HT1080 (cell line): ENCODE results near the gene ALS2. TPM values are rescaled to one million over a fixed set of nuclear protein-coding genes. Genes with fewer than 3 reads are reported as not detected.
A peak's percentile ranks its signal among the peaks of the same experiment; 100 is the strongest.
"Not testable (repeated sequence)": the region's sequence is repeated elsewhere in the genome, so short reads cannot be mapped to it uniquely, and the experiment has no call there.

ENCODE experiments used
- DNase-seq: peaks from one replicate; pipeline ENCODE4 v3.0.0-alpha.2; 2015; ENCODE audit warnings: low read depth
- polyA plus RNA-seq, 2 experiments: library from polyadenylated mRNA; depleted of rRNA; stranded (reverse); fragments of >200 nt; gene quantifications; 2 replicates each; pipeline ENCODE4 v1.2.3, GENCODE V29; 2015
- total RNA-seq: library from RNA; depleted of rRNA; stranded (reverse); fragments of >200 nt; shearing (Covaris generic); gene quantifications from 2 replicates; pipeline ENCODE4 v1.2.3, GENCODE V29; 2014; rRNA removed

ALS2 gene
- 11.7 and 15.8 TPM in 2 replicates for total RNA-seq
- polyA plus RNA-seq (2015; cell fraction: cytosol; rRNA removed): 13.4 and 15.1 TPM in 2 replicates
- 21.9 and 24.6 TPM in 2 replicates for polyA plus RNA-seq (2015; cell fraction: nucleus; rRNA removed)

GRCh38 chr2:201780674-201781493 is at the start of gene ALS2:
ALS2 (minus strand) TSS chr2:201780933; CDS start chr2:201768885, 12,048 bp downstream.
- peak; percentile 99 for DNase-seq

GRCh38 chr2:201828220-201828619 is 47.5 kb upstream of the ALS2 start:
- DNase-seq: no peak

GRCh38 chr2:201827621-201828020 is 46.9 kb upstream of the ALS2 start:
- peak; percentile 71 for DNase-seq

DNA sequence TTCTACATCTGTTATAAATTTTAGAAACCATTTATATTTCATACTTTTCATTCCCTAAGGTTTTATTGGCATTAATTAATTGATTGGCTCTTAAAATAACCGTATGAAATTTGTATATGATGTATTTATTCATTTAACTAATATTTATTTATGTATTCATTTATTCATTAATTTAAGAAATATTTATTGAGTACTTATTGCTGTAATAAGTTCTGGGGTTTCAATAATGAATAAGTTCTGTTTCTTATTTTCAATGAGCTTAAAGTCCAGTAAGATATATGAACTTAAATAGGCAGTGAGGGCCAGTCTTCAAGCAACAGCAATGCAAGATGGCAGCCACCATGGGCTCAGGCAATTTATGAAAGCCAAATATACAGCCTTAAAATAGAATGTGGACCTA is 43.5 kb upstream of the ALS2 start:
- DNase-seq: no peak

DNA sequence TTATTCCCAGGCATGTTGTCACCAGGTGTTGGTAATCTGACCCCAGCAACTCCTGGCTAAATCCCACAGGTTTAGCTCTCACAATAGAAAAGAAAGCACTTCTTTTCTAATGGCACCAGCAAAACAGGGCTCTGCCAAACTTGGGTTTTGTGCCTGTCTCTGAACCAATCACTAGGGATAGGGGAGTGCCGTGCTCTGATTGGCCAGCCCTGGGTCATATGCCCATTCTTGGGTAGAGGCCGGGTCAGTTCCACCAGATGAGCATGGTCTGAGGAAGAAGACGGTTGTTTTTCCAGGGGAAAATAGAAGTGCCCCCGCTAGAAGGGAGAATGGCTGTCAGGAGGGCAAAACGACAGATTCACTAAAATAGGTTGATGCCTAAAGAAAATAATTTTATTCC is 40.3 kb upstream of the ALS2 start:
- DNase-seq: no peak

GRCh38 chr2:201820383-201821007 is 39.8 kb upstream of the ALS2 start:
- DNase-seq: no peak

DNA sequence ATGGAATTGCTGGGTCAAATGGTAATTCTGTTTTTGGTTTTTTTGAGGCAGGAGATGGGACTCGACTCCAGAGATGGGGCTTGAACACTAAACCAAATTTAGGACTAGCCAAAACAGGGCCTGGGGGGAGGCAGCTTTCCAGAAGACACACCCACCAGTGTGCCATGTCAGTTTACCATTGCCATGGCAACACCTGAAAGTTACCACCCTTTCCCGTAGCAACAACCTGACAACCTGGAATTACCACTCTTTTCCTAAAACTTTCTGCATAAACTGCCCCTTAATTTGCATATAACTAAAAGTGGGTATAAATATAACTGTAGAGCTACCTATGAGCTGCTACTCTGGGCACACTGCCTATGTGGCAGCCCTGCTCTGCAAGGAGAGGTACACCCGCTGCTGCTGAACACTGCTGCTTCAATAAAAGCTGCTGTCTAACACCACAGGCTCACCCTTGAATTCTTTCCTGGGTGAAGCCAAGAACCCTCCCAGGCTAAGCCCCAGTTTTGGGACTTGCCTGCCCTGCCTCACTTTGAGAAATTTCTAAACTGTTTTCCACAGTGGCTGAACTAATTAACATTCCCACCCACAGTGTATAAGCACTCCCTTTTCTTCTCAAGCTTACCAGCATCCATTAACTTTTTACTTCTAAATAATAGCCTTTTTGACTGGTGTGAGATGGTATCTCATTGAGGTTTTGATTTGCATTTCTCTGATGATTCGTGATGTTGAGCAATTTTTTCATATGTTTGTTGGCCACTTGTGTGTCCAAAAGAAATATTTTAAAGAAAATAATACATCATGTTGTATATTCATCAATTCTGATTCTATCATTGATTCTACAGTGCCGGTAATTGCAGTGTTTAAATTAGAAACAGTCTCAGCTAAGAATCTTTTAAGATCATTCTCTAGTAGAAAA is 36.2 kb upstream of the ALS2 start:
- no peak for DNase-seq

DNA sequence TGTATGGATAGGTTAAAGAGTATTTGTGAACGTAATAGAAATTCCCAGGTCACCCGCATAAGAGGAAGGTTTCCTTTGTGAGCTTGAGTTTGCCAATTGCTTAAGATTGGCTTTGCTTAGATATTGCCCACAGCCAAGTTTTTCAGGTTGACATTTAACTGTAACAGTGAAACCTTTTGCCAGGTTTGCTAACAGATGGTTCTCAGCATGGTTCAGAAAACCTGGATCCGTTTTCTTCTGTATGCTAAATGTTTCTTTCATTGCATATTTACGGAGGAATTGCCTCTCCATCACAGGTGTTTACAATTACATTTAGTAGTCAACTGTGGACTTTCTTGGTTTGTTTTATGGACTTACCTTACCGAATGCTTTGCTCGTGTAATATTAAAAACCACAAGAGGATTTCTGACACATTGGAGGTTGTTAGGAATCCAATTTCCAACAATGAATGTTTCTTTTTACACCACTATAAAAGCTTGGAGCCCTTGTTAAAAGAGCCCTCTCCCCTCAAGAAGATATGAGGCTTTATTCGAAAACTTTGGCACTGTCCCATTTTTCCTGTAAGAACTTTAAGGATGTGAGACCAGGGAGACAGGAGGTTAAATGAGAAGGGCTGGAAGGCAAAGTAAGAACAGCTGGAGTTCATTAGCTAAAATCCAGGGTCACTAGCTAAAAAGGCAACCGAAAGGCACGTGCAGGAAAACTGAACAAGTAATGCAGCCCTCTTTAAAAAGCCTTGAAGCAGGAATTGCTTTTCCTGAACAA is 33.4 kb upstream of the ALS2 start:
- no peak for DNase-seq

DNA sequence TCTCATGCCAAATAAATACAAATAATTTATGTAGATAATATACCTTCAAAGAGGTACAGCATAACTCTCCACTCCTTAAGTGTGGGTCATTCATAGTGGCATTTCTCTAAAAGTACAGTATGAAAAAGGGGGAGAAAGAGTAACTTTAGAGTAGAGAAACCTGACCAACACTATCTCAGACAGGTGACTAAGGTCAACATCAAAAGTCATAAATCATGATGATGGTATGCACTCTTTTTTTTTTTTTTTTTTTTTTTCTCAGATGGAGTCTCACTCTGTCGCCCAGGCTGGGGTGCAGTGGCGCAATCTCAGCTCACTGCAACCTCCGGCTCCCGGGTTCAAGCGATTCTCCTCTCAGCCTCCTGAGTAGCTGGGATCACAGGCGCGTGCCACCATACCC is 29.9 kb upstream of the ALS2 start:
- not testable (repeated sequence) for DNase-seq

GRCh38 chr2:201809633-201810032 is 28.9 kb upstream of the ALS2 start:
- DNase-seq: no peak

DNA sequence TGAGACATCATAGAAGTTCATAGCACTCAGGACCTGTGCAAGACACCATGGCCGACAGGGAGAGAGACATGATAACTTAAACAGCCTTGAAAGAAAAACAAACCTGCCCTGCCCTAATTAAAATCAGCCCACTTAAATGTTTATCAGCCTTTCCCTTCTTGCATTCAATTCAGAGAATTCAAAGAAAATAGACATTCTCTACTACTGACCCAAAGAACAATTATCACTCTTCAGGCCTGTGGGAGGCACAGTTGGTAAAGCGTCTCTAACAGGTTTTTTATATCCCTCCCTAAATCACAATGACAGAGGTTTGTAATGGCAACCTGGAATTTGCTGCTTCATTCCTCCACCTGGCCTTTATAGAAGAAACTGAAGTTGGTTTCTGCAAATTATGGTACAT is 27.3 kb upstream of the ALS2 start:
- DNase-seq: no peak

DNA sequence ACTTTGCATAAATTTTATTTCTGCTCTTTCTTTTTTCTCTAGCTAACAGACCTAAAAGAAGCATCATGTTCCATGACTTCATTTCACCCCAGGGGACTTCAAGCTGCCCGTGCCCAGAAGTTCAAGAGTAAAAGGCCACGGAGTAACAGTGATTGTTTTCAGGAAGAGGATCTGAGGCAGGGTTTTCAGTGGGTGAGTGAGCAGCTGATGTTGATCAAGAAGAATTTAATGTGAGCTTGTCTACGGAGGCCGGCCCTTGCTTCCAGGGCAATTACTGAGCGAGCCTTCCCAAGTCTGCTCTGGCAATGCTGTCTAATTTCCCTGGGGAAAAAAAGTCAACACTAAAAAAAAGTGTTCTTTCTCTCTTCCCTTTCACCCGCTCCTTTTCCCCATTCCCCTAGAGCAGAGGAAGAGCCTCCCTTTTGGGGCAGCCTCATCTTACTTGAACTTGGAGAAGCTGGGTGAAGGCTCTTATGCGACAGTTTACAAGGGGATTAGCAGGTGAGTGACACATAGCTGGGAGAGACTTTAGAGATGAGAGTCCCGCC is 26.8 kb upstream of the ALS2 start:
- no peak for DNase-seq

DNA sequence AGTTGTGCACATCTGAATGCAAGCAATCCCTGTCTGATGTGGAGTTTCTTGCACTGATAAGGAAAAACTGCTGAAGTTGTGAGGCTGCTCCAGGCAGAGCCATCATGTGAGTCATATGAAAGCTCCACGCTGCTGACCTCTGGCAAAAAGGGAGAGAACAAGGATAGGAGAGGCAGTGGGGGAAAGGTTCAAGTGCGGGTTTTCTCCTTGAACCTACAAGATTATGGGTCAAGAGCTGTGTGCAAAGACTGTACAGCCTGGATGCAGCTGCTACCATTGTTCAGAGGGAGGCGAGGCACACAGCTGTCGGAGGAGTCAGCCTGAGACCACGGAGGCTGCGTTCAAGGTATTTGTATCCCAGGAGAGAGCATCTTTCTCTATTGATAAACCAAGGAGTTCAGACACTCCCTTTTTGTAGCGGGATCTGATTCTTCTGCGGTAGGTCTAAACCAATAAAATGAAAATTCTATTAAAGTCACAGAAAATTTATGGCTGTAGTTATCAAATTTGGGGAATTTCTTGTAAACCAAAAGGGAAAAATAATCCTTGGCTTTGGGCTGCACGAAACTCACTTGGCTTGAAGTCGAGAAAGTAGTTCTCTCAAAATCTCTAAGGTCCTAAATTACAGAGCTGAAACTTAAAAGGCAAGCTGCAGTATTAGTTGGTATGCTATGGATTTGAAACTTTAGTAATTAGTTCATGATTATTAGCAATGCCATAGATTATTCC is 25.9 kb upstream of the ALS2 start, which contains the start of gene CDK15:
Gene CDK15 (plus strand): TSS at position 96 of the 729 bp plus-strand sequence. CDS start 128 bp downstream, at position 224.
- peak; percentile 36 for DNase-seq

GRCh38 chr2:201798914-201799285 is 18.2 kb upstream of the ALS2 start:
- peak; percentile 64 for DNase-seq

- DNase-seq: peak; percentile 96
These were observed 17.6 kb upstream of the ALS2 start for GRCh38 chr2:201798252-201798913.

DNA sequence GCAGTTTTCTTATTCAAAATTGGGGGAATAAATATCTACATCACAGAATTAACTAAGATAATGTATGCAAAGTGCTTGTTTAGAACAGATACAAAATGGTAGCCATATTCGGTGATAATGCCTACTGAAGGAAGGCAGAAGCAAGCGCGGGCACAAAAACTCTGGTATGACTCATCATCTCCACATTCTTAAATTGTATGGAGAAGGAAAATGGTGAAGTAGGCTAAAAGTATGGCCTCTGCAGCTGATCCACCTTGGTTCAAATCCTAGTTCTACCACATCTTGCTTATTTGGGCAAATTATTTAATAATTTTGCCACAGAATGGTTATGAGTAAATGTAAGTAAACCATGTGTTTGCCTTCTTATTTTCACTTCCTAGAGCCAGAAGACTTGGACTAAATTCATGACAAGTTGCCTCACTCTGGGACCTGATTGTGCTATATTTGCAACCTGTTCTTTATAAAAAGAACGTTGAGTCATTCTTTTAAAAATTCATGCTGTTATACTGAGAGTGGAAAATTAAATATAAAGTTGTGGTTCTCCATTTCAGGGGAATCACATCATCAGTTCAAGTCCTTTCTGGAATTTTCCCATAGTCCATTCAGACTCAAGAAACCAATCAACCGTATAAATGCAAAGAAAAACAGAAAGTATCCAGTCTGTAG is 16.6 kb upstream of the ALS2 start:
- DNase-seq: peak; percentile 63

DNA sequence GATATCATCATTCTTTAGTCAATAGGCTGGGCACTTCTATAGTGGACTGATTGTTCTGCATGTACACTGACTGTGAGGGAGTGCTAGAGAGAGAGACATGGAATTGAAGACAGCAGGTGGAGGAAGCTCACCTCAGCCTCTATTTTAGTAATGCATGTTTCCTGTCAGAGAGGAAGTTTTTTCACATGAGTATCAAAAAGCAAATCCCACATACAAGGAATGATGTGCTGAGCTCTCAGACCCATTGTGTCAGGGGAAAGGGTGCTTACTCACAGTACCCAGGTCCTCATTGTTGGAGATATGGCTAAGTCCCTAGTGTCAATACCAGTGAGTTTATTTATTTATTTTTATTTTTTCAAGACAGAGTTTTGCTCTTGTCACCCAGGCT is 15.7 kb upstream of the ALS2 start:
- peak; percentile 34 for DNase-seq

- DNase-seq: peak; percentile 57
These were observed 15.1 kb upstream of the ALS2 start for GRCh38 chr2:201795607-201796477.
